ENCODE measurements around the gene PRKX. TPM values are rescaled to one million over a fixed set of nuclear protein-coding genes. Genes with fewer than 3 reads are reported as not detected.
"Not testable (repeated sequence)": the region's sequence is repeated elsewhere in the genome, so short reads cannot be mapped to it uniquely, and the experiment has no call there.

Gene PRKX
- total RNA-seq, 4 donors from 2014 or later, result 7.3 to 52.8 (median 20.7) TPM

- peak in 1 of 3 donors; percentile 27 for DNase-seq
- no peak overlapping the region for H3K27ac ChIP-seq
- H3K27me3 ChIP-seq, result no peaks in the 10 kb centered on the region
- TF ChIP-seq CTCF (IDR thresholded peaks at IDR 0.05), result no peak
- TF ChIP-seq POLR2A (IDR thresholded peaks at IDR 0.05), result no peak
- no peaks in the 10 kb centered on the region for H3K36me3 ChIP-seq
- no peaks in the 10 kb centered on the region for H3K9me3 ChIP-seq
- H3K4me1 ChIP-seq, result no peaks in the 10 kb centered on the region
- H3K4me3 ChIP-seq, result no peak overlapping the region
Measured at GRCh38 chrX:3639236-3639635, 74.2 kb downstream of the PRKX start.

GRCh38 chrX:3638280-3638873, 75.1 kb downstream of the PRKX start:
- Histone ChIP-seq H3K4me1 (no peaks in the 10 kb centered on the region), H3K36me3 (no peaks in the 10 kb centered on the region), H3K27me3 (no peaks in the 10 kb centered on the region), H3K4me3 (no peak overlapping the region), H3K27ac (no peak overlapping the region), H3K9me3 (no peaks in the 10 kb centered on the region)
- TF ChIP-seq CTCF (IDR thresholded peaks at IDR 0.05) (peak in 4 of 6 experiments; percentile 39 to 73 (median 55)), POLR2A (IDR thresholded peaks at IDR 0.05) (no peak)
- peak in 2 of 3 donors; percentile 44 to 81 for DNase-seq

- H3K4me1 ChIP-seq, result no peaks in the 10 kb centered on the region
- no peak overlapping the region for H3K27ac ChIP-seq
- no peak for DNase-seq
- no peaks in the 10 kb centered on the region for H3K36me3 ChIP-seq
- TF ChIP-seq CTCF (IDR thresholded peaks at IDR 0.05) (no peak), POLR2A (IDR thresholded peaks at IDR 0.05) (no peak)
- no peak overlapping the region for H3K4me3 ChIP-seq
- H3K9me3 ChIP-seq, result no peaks in the 10 kb centered on the region
- no peaks in the 10 kb centered on the region for H3K27me3 ChIP-seq
Measured at GRCh38 chrX:3636803-3637202, 76.6 kb downstream of the PRKX start.

- H3K9me3 ChIP-seq, result no peaks in the 10 kb centered on the region
- no peak for TF ChIP-seq CTCF (IDR thresholded peaks at IDR 0.05)
- no peak for TF ChIP-seq POLR2A (IDR thresholded peaks at IDR 0.05)
- H3K36me3 ChIP-seq, result no peaks in the 10 kb centered on the region
- no peak for DNase-seq
- H3K27ac ChIP-seq, result no peak overlapping the region
- H3K4me3 ChIP-seq, result no peak overlapping the region
- H3K4me1 ChIP-seq, result no peaks in the 10 kb centered on the region
- no peaks in the 10 kb centered on the region for H3K27me3 ChIP-seq
Measured at GRCh38 chrX:3631196-3631595, 82.3 kb downstream of the PRKX start.

GRCh38 chrX:3627594-3627993, 85.9 kb downstream of the PRKX start:
- no peak overlapping the region for H3K27ac ChIP-seq
- no peaks in the 10 kb centered on the region for H3K36me3 ChIP-seq
- H3K9me3 ChIP-seq, result no peaks in the 10 kb centered on the region
- no peaks in the 10 kb centered on the region for H3K27me3 ChIP-seq
- DNase-seq, result no peak
- no peak overlapping the region for H3K4me3 ChIP-seq
- H3K4me1 ChIP-seq, result no peaks in the 10 kb centered on the region
- TF ChIP-seq CTCF (IDR thresholded peaks at IDR 0.05) (no peak), POLR2A (IDR thresholded peaks at IDR 0.05) (no peak)

- TF ChIP-seq POLR2A (IDR thresholded peaks at IDR 0.05) (no peak), CTCF (IDR thresholded peaks at IDR 0.05) (no peak)
- DNase-seq, result no peak
- Histone ChIP-seq H3K36me3 (peaks cover 0 to 9% (median 0%) of the 10 kb centered on the region in 3 donors), H3K4me1 (no peaks in the 10 kb centered on the region), H3K4me3 (no peak overlapping the region), H3K9me3 (no peaks in the 10 kb centered on the region), H3K27ac (no peak overlapping the region), H3K27me3 (no peaks in the 10 kb centered on the region)
Measured at GRCh38 chrX:3621414-3621813, 92.0 kb downstream of the PRKX start.

- not testable (repeated sequence) for H3K9me3 ChIP-seq, H3K36me3 ChIP-seq, H3K4me1 ChIP-seq, H3K27me3 ChIP-seq, H3K4me3 ChIP-seq, DNase-seq, H3K27ac ChIP-seq
Measured at GRCh38 chrX:3611744-3612143, 101.7 kb downstream of the PRKX start.
